ENCODE data around the gene MYL7. TPM values are rescaled to one million over a fixed set of nuclear protein-coding genes. Genes with fewer than 3 reads are reported as not detected.
A peak's percentile ranks its signal among the peaks of the same experiment; 100 is the strongest.

Gene MYL7
- total RNA-seq, 1 experiment from 2014 or later: not detected

- Histone ChIP-seq H3K9me3 (ENCODE audit: low read depth, low read length, poor library complexity, severe bottlenecking) (no peaks in the 10 kb centered on the region), H3K36me3 (ENCODE audit: insufficient read depth, low read length, poor library complexity, severe bottlenecking) (peaks cover 57% of the 10 kb centered on the region), H3K27ac (ENCODE audit: low read depth, low read length, poor library complexity, severe bottlenecking) (peak overlapping the region; percentile 22), H3K27me3 (replicated peaks; ENCODE audit: insufficient read depth, low read depth, low read length, poor library complexity) (no peaks in the 10 kb centered on the region), H3K4me1 (ENCODE audit: insufficient read depth, low read length, poor library complexity, severe bottlenecking) (peaks cover 13% of the 10 kb centered on the region), H3K4me3 (ENCODE audit: low read depth, low read length, poor library complexity, severe bottlenecking) (no peak overlapping the region)
- intact Hi-C loops (cut with micrococcal nuclease; ENCODE audit: unreplicated experiment): loop anchor here (5.0 kb wide), 1 partner anchor 82 kb away; the partner anchor contains the start of gene YKT6
- no TSS peak for BruUV-seq (replicated peaks)
- no peak for TF ChIP-seq EZH2 (IDR thresholded peaks at IDR 0.05; ENCODE audit: borderline replicate concordance, low read depth, low read length, poor library complexity, severe bottlenecking)
- no peak for TF ChIP-seq CTCF (conservative IDR thresholded peaks at IDR 0.05; ENCODE audit: low read depth, low read length)
- ChIA-PET POLR2A (ENCODE audit: low non-redundant PET) (no interaction called here), CTCF (no interaction called here)
- no peak for DNase-seq (ENCODE audit: low spot score)
Observed at GRCh38 chr7:44120395-44120794, 20.7 kb downstream of the MYL7 start.

GRCh38 chr7:44119829-44120380 lies 21.2 kb downstream of the MYL7 start:
- intact Hi-C loops (cut with micrococcal nuclease; ENCODE audit: unreplicated experiment): loop anchor here (5.0 kb wide), 1 partner anchor 82 kb away; the partner anchor contains the start of gene YKT6
- Histone ChIP-seq H3K27ac (ENCODE audit: low read depth, low read length, poor library complexity, severe bottlenecking) (peak overlapping the region; percentile 22), H3K36me3 (ENCODE audit: insufficient read depth, low read length, poor library complexity, severe bottlenecking) (peaks cover 62% of the 10 kb centered on the region), H3K4me1 (ENCODE audit: insufficient read depth, low read length, poor library complexity, severe bottlenecking) (peaks cover 13% of the 10 kb centered on the region), H3K27me3 (replicated peaks; ENCODE audit: insufficient read depth, low read depth, low read length, poor library complexity) (no peaks in the 10 kb centered on the region), H3K9me3 (ENCODE audit: low read depth, low read length, poor library complexity, severe bottlenecking) (no peaks in the 10 kb centered on the region), H3K4me3 (ENCODE audit: low read depth, low read length, poor library complexity, severe bottlenecking) (no peak overlapping the region)
- TF ChIP-seq CTCF (conservative IDR thresholded peaks at IDR 0.05; ENCODE audit: low read depth, low read length): no peak
- TF ChIP-seq EZH2 (IDR thresholded peaks at IDR 0.05; ENCODE audit: borderline replicate concordance, low read depth, low read length, poor library complexity, severe bottlenecking): no peak
- ChIA-PET CTCF (no interaction called here), POLR2A (ENCODE audit: low non-redundant PET) (no interaction called here)
- BruUV-seq (replicated peaks): no TSS peak
- DNase-seq (ENCODE audit: low spot score): no peak

- peaks cover 13% of the 10 kb centered on the region for H3K4me1 ChIP-seq (ENCODE audit: insufficient read depth, low read length, poor library complexity, severe bottlenecking)
- CTCF ChIA-PET: no interaction called here
- no TSS peak for BruUV-seq (replicated peaks)
- no peaks in the 10 kb centered on the region for H3K27me3 ChIP-seq (replicated peaks; ENCODE audit: insufficient read depth, low read depth, low read length, poor library complexity)
- H3K9me3 ChIP-seq (ENCODE audit: low read depth, low read length, poor library complexity, severe bottlenecking): no peaks in the 10 kb centered on the region
- DNase-seq (ENCODE audit: low spot score): no peak
- no peak overlapping the region for H3K4me3 ChIP-seq (ENCODE audit: low read depth, low read length, poor library complexity, severe bottlenecking)
- no peak overlapping the region for H3K27ac ChIP-seq (ENCODE audit: low read depth, low read length, poor library complexity, severe bottlenecking)
- peaks cover 71% of the 10 kb centered on the region for H3K36me3 ChIP-seq (ENCODE audit: insufficient read depth, low read length, poor library complexity, severe bottlenecking)
- POLR2A ChIA-PET (ENCODE audit: low non-redundant PET): no interaction called here
- intact Hi-C loops (cut with micrococcal nuclease; ENCODE audit: unreplicated experiment): no loop called here
- TF ChIP-seq EZH2 (IDR thresholded peaks at IDR 0.05; ENCODE audit: borderline replicate concordance, low read depth, low read length, poor library complexity, severe bottlenecking): no peak
Observed at GRCh38 chr7:44117801-44118429, 23.2 kb downstream of the MYL7 start.

Measured in A673 (cell line).